Measurements from ENCODE around the gene FAM98C.

Gene FAM98C

DNA sequence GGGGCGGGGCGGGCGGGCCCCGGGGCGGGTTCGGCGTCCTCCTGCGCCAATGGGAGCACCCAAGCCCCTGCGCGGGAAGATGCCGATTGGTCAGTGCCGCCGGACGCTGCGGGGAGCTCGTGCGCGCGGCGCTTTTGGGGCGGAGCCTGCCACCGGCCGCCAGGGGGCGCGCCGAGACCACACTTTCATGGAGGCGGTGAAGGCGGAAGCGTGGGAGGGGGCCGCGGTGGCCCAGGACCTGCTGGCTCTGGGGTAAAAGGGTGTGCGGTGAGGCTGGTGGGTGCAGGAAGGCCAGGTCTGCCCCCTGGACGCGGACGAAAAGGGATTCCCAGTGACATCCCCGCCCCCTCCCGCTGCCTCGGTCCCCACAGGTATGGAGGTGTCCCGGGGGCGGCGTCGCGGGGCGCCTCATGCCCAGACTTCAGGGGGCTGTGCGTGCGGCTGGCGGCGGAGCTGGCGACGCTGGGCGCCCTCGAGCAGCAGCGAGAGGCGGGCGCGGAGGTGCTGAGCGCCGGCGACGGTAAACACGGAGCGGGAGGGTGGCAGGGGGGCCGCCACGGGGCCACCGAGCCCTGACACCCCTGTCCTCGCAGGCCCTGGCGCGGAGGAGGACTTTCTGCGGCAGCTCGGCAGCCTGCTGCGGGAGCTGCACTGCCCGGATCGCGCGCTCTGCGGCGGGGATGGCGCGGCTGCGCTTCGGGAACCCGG lies at the start of gene FAM98C:
Gene FAM98C, plus strand, starts transcription at position 127 of the 708 bp plus-strand sequence. Its CDS starts 61 bp downstream, at position 188.
- Histone ChIP-seq H3K9ac (ENCODE audit: low read length in 5 of 5) (peak within 1 kb of the TSS in 4 of 5 donors; percentile 75 to 88 (median 82)), H3K27ac (ENCODE audit: low read depth, low read length) (peak within 1 kb of the TSS; percentile 50)

DNA sequence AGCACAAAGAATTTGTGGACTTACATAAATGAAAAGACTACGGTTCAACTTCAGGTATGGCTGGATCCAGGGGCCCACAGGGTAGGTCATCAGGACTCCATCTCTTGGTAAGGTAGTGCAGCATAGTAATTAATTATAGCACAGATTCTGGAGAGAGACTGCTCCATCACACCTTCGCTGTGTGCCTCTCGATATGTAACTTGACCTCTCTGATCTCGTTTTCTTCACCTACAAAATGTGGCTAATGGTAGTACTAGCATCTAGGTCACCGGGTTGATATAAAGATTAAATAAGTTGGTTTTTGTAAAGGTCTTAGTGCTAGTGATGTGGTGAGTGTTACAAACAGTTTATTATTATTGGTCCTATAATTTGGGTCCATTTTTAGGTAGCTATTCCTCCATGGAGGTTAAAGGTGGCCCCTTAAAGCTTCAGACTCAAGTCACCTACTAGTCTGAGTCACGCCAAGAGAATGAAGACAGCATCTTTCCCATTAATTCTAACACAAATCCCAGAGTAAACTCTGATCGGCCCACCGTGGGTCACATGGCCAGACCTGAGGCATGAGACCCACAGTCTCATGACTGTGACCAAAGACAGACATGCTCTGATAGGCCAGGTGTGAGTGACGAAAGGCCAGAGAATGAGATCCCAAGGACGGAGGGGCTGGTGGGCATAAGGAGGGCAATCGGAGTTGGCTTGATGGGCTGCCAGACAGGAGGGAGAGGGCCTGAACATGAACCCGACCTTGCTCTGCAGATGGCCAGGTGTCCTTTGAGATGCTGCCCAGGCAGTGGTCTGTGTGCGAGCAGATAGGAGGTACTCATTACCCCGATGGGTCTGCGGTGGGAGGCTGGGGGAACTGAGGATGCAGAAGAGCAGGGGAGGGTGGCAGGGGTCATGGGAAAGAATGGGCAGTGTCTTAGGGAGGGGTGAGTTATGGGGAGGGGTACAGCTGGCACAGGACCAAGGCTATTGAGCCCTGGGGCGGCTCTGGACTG lies 46.9 kb upstream of the FAM98C start:
- no peaks in the 10 kb centered on the region for H3K36me3 ChIP-seq (ENCODE audit: control insufficient read depth in 5 of 5, insufficient read depth in 5 of 5, low read length in 5 of 5)
- H3K27ac ChIP-seq (ENCODE audit: low read depth, low read length): no peak overlapping the region
- peaks cover 32 to 49% (median 40%) of the 10 kb centered on the region in 5 donors for H3K27me3 ChIP-seq (ENCODE audit: control insufficient read depth in 5 of 5, insufficient read depth in 4 of 5, low read length in 5 of 5)
- H3K9ac ChIP-seq (ENCODE audit: low read length in 5 of 5): no peak overlapping the region
- H3K9me3 ChIP-seq (ENCODE audit: control insufficient read depth in 5 of 5, low read length in 5 of 5): no peaks in the 10 kb centered on the region
- no peak overlapping the region for H3K4me3 ChIP-seq (ENCODE audit: low read depth in 1 of 5, low read length in 5 of 5)
- H3K4me1 ChIP-seq (ENCODE audit: control insufficient read depth in 5 of 5, insufficient read depth in 5 of 5, low read length in 5 of 5): peaks cover 0 to under 1% (median 0%) of the 10 kb centered on the region in 5 donors

More for the DNA sequence above, at the start of gene FAM98C:
- H3K36me3 ChIP-seq (ENCODE audit: control insufficient read depth in 5 of 5, insufficient read depth in 5 of 5, low read length in 5 of 5): peaks cover 0 to 22% (median 13%) of the 10 kb centered on the region in 5 donors
- H3K9me3 ChIP-seq (ENCODE audit: control insufficient read depth in 5 of 5, low read length in 5 of 5): no peaks in the 10 kb centered on the region
- H3K27me3 ChIP-seq (ENCODE audit: control insufficient read depth in 5 of 5, insufficient read depth in 4 of 5, low read length in 5 of 5): peaks cover 0 to 20% (median 10%) of the 10 kb centered on the region in 5 donors
- H3K4me1 ChIP-seq (ENCODE audit: control insufficient read depth in 5 of 5, insufficient read depth in 5 of 5, low read length in 5 of 5): peaks cover 0 to 16% (median 12%) of the 10 kb centered on the region in 5 donors
- peak within 1 kb of the TSS; percentile 74 to 90 (median 88) for H3K4me3 ChIP-seq (ENCODE audit: low read depth in 1 of 5, low read length in 5 of 5)

DNA sequence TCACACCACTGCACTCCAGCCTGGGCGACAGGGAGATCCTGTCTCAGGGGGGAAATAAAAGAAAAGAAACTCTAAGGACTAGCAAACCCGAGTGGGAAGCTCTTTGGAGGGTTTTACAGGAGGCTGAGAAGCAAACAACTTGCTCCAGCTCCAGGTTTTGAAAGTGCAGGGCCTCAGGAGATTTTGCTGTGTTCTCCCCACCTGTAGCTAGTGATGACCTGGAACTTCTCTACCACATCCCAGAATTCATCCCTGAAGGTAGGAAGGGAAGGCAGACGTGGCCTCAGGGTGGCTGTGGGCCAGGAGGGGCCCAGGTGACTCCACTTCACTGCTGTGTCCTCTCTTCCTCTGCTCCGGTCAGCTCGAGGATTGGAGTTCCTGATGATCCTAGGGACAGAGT lies 44.8 kb upstream of the FAM98C start:
- Histone ChIP-seq H3K9ac (ENCODE audit: low read length in 5 of 5) (no peak overlapping the region), H3K4me1 (ENCODE audit: control insufficient read depth in 5 of 5, insufficient read depth in 5 of 5, low read length in 5 of 5) (peaks cover 2 to 19% (median 17%) of the 10 kb centered on the region in 5 donors), H3K36me3 (ENCODE audit: control insufficient read depth in 5 of 5, insufficient read depth in 5 of 5, low read length in 5 of 5) (no peaks in the 10 kb centered on the region), H3K27me3 (ENCODE audit: control insufficient read depth in 5 of 5, insufficient read depth in 4 of 5, low read length in 5 of 5) (peaks cover 24 to 47% (median 35%) of the 10 kb centered on the region in 5 donors), H3K4me3 (ENCODE audit: low read depth in 1 of 5, low read length in 5 of 5) (no peak overlapping the region), H3K9me3 (ENCODE audit: control insufficient read depth in 5 of 5, low read length in 5 of 5) (no peaks in the 10 kb centered on the region), H3K27ac (ENCODE audit: low read depth, low read length) (no peak overlapping the region)

DNA sequence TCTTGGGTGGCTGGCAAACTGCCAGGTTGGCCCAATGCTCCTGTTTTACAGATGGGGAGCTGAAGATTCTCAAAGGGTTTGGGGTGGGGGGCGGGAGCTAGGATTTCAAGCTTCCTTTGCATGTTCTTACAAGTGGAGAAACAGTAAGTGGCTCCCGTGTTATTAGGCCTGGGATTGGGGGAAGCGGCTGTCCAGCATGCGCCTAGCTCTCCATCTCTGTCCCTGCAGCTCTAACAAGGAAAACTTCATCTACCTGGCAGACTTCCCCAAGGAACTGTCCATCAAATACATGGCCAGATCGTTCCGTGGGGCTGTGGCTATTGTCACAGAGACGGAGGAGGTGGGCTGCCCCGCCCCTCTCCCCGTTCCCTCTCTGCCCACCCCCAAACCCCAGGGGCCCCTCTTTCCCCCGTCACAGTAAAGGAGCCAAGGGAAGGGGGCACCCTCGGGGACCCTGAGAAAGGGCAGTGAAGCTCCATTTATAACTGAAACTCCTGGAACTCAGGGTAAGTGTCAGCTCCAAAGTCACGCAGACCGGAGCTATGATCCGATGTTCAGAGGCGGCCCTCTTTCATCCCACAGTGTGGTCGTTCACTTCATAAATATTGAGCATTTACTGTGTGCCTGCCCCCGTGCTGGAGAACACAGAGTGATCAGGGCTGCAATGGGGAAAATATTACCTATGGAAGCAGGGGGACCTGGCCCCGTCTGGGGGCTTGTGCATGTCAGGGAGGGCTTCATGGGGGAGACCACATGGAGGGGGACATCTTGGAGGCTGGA lies 43.5 kb upstream of the FAM98C start:
- no peak overlapping the region for H3K27ac ChIP-seq (ENCODE audit: low read depth, low read length)
- H3K27me3 ChIP-seq (ENCODE audit: control insufficient read depth in 5 of 5, insufficient read depth in 4 of 5, low read length in 5 of 5): peaks cover 20 to 44% (median 32%) of the 10 kb centered on the region in 5 donors
- peaks cover 2 to 19% (median 17%) of the 10 kb centered on the region in 5 donors for H3K4me1 ChIP-seq (ENCODE audit: control insufficient read depth in 5 of 5, insufficient read depth in 5 of 5, low read length in 5 of 5)
- H3K9me3 ChIP-seq (ENCODE audit: control insufficient read depth in 5 of 5, low read length in 5 of 5): no peaks in the 10 kb centered on the region
- H3K36me3 ChIP-seq (ENCODE audit: control insufficient read depth in 5 of 5, insufficient read depth in 5 of 5, low read length in 5 of 5): no peaks in the 10 kb centered on the region
- no peak overlapping the region for H3K9ac ChIP-seq (ENCODE audit: low read length in 5 of 5)
- H3K4me3 ChIP-seq (ENCODE audit: low read depth in 1 of 5, low read length in 5 of 5): no peak overlapping the region

DNA sequence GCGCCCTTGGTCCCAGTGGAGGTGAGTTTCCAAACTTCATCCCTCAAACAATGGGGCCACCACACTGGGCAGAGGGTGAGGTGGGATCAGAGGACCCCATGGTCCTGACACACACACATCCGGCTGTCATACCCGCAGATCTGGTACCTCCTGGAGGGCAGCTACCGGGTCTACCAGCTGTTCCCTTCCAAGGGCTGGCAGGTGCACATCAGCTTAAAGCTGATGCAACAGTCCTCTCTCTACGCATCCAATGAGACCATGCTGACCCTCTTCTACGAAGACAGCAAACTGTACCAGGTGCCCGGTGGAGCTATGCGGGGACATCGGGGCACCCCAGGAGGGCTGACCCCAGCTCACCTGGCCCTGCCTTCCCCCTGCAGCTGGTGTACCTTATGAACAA lies 42.5 kb upstream of the FAM98C start:
- Histone ChIP-seq H3K27me3 (ENCODE audit: control insufficient read depth in 5 of 5, insufficient read depth in 4 of 5, low read length in 5 of 5) (peaks cover 18 to 44% (median 32%) of the 10 kb centered on the region in 5 donors), H3K4me1 (ENCODE audit: control insufficient read depth in 5 of 5, insufficient read depth in 5 of 5, low read length in 5 of 5) (peaks cover 2 to 19% (median 17%) of the 10 kb centered on the region in 5 donors), H3K36me3 (ENCODE audit: control insufficient read depth in 5 of 5, insufficient read depth in 5 of 5, low read length in 5 of 5) (no peaks in the 10 kb centered on the region), H3K9ac (ENCODE audit: low read length in 5 of 5) (no peak overlapping the region), H3K27ac (ENCODE audit: low read depth, low read length) (no peak overlapping the region), H3K9me3 (ENCODE audit: control insufficient read depth in 5 of 5, low read length in 5 of 5) (no peaks in the 10 kb centered on the region), H3K4me3 (ENCODE audit: low read depth in 1 of 5, low read length in 5 of 5) (no peak overlapping the region)

DNA sequence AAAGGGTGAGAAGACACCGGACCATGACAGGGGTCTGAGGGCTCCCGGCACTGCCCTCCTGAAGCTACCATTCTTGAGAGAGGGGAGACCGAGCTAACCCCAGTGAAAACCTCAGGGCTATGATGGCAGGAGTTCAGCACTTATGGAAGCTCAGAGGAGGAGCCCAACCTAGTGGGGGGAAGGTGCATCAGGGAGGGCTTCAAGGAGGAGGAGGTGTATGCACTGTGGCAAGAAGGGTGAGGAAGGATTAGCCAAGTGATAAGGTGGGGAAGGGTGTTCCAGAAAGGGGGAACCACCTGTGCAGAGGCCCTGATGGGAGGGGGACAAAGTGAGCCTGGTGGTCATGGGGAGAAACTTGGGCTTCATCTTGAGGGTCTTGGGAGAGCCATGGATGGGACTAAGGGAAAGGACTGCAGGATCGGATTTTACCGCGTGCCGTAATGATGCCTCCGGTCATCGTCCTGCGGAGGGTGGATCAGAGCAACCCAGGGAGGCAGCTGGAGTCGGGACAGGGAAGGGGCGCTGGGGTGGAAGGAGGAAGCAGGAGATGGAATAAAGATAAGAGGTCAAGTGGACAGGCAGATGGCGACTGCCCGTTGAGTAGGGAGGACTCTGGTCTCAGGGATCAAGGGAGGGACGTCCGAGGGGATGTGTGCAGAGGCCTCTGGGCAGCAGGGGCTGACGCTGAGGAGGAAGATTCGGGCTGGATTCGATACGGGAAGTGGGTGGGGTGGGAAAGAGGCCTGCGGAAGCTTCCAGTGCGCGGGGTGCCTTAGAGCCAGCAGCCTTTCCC lies 41.9 kb upstream of the FAM98C start:
- Histone ChIP-seq H3K9ac (ENCODE audit: low read length in 5 of 5) (peak overlapping the region in 3 of 5 donors; percentile 20 to 56 (median 52)), H3K36me3 (ENCODE audit: control insufficient read depth in 5 of 5, insufficient read depth in 5 of 5, low read length in 5 of 5) (no peaks in the 10 kb centered on the region), H3K27ac (ENCODE audit: low read depth, low read length) (no peak overlapping the region), H3K9me3 (ENCODE audit: control insufficient read depth in 5 of 5, low read length in 5 of 5) (no peaks in the 10 kb centered on the region), H3K4me1 (ENCODE audit: control insufficient read depth in 5 of 5, insufficient read depth in 5 of 5, low read length in 5 of 5) (peaks cover 2 to 19% (median 17%) of the 10 kb centered on the region in 5 donors), H3K4me3 (ENCODE audit: low read depth in 1 of 5, low read length in 5 of 5) (peak overlapping the region; percentile 40 to 71 (median 64)), H3K27me3 (ENCODE audit: control insufficient read depth in 5 of 5, insufficient read depth in 4 of 5, low read length in 5 of 5) (peaks cover 17 to 43% (median 32%) of the 10 kb centered on the region in 5 donors)

DNA sequence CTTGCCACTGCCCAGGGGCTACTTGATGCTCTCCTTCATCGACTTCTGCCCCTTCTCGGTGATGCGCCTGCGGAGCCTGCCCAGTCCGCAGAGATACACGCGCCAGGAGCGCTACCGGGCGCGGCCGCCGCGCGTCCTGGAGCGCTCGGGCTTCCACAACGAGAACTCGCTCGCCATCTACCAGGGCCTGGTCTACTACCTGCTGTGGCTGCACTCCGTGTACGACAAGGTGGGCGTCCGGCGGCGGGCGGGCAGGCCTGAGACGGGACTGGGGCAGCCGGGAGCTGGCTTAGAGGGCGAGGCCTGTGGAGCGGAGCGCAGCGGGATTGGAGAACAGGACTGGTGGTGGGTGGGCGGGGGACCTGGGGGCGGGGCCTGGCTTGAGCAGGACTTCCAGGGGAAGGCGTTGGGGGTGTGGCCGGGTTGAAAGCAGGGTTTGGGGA lies 41.2 kb upstream of the FAM98C start:
- H3K27me3 ChIP-seq (ENCODE audit: control insufficient read depth in 5 of 5, insufficient read depth in 4 of 5, low read length in 5 of 5): peaks cover 10 to 38% (median 27%) of the 10 kb centered on the region in 5 donors
- H3K4me3 ChIP-seq (ENCODE audit: low read depth in 1 of 5, low read length in 5 of 5): peak overlapping the region; percentile 40 to 71 (median 68)
- no peak overlapping the region for H3K27ac ChIP-seq (ENCODE audit: low read depth, low read length)
- peaks cover 2 to 19% (median 17%) of the 10 kb centered on the region in 5 donors for H3K4me1 ChIP-seq (ENCODE audit: control insufficient read depth in 5 of 5, insufficient read depth in 5 of 5, low read length in 5 of 5)
- H3K36me3 ChIP-seq (ENCODE audit: control insufficient read depth in 5 of 5, insufficient read depth in 5 of 5, low read length in 5 of 5): no peaks in the 10 kb centered on the region
- H3K9ac ChIP-seq (ENCODE audit: low read length in 5 of 5): peak overlapping the region in 3 of 5 donors; percentile 20 to 56 (median 52)
- no peaks in the 10 kb centered on the region for H3K9me3 ChIP-seq (ENCODE audit: control insufficient read depth in 5 of 5, low read length in 5 of 5)

DNA sequence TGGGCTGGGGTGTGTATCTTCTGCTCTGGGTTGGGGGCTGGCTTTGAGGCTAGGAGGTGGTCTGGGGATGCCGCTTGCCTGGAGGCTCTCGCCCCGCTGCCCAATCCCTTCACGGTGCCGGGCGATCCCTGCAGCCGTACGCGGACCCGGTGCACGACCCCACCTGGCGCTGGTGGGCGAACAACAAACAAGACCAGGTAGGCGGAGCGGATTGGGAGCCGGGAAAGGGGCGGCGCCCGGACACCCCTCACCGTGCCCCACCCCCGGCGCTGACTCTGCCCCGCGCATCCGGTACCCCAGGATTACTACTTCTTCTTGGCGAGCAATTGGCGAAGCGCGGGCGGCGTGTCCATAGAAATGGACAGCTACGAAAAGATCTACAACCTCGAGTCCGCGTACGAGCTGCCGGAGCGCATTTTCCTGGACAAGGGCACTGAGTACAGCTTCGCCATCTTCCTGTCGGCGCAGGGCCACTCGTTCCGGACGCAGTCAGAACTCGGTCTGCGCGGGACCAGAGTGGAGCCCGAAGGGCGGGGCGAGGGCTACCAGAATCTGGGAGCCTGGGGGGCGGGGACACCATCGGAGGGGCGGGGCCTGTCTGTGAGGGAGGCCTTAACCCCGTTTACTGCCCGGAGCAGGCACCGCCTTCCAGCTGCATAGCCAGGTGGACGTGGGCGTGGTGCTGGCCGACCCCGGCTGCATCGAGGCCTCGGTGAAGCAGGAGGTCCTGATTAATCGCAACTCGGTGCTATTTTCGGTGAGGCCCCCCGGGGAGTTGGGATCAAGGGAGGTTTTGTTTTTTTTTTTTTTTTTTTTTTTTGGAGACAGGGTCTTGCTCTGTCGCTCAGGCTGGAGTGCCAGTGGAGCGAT lies 40.6 kb upstream of the FAM98C start:
- peaks cover 8 to 36% (median 27%) of the 10 kb centered on the region in 5 donors for H3K27me3 ChIP-seq (ENCODE audit: control insufficient read depth in 5 of 5, insufficient read depth in 4 of 5, low read length in 5 of 5)
- no peak overlapping the region for H3K27ac ChIP-seq (ENCODE audit: low read depth, low read length)
- H3K4me3 ChIP-seq (ENCODE audit: low read depth in 1 of 5, low read length in 5 of 5): peak overlapping the region; percentile 64 to 71 (median 69)
- peak overlapping the region in 1 of 5 donors; percentile 25 for H3K9ac ChIP-seq (ENCODE audit: low read length in 5 of 5)
- no peaks in the 10 kb centered on the region for H3K36me3 ChIP-seq (ENCODE audit: control insufficient read depth in 5 of 5, insufficient read depth in 5 of 5, low read length in 5 of 5)
- peaks cover 2 to 19% (median 17%) of the 10 kb centered on the region in 5 donors for H3K4me1 ChIP-seq (ENCODE audit: control insufficient read depth in 5 of 5, insufficient read depth in 5 of 5, low read length in 5 of 5)
- H3K9me3 ChIP-seq (ENCODE audit: control insufficient read depth in 5 of 5, low read length in 5 of 5): no peaks in the 10 kb centered on the region

All from subcutaneous abdominal adipose tissue (tissue), 5 donors.